Mesendoderm (in vitro differentiated cells): Measurements from ENCODE around the gene CLSTN3.

ENCODE experiments used
- DNase-seq: peaks from one replicate; pipeline ENCODE4 v3.0.0; 2013
- H2AK5ac ChIP-seq: 2 replicates; pipeline ENCODE4 v1.6.1; 2013; ENCODE audit warnings: low read length, inconsistent platforms
- H2BK120ac ChIP-seq: 2 replicates; pipeline ENCODE4 v1.6.1; 2013; ENCODE audit warnings: low read depth, mild to moderate bottlenecking, low read length, moderate library complexity, mixed read lengths
- H2BK15ac ChIP-seq: replicated peaks from 2 replicates; pipeline ENCODE4 v1.6.1; 2013; ENCODE audit warnings: low read depth, mild to moderate bottlenecking, moderate library complexity
- H2BK5ac ChIP-seq: 2 replicates; pipeline ENCODE4 v1.6.1; 2013; ENCODE audit warnings: low read length, inconsistent platforms
- H3K18ac ChIP-seq: 2 replicates; pipeline ENCODE4 v1.6.1; 2013; ENCODE audit warnings: mild to moderate bottlenecking, low read length, mixed read lengths
- H3K23ac ChIP-seq: one replicate; pipeline ENCODE4 v1.6.1; 2013; ENCODE audit warnings: low read length
- H3K27ac ChIP-seq: 2 replicates; pipeline ENCODE4 v1.5.1; 2013; ENCODE audit warnings: low read depth, mild to moderate bottlenecking, inconsistent platforms, low read length, moderate library complexity
- H3K27me3 ChIP-seq: 2 replicates; pipeline ENCODE4 v1.6.1; 2013; ENCODE audit warnings: low read length, control low read depth, mild to moderate bottlenecking, inconsistent platforms; ENCODE audit not compliant: insufficient read depth, poor library complexity
- H3K36me3 ChIP-seq: 2 replicates; pipeline ENCODE4 v1.6.1; 2013; ENCODE audit warnings: low read length, inconsistent platforms; ENCODE audit not compliant: control insufficient read depth, insufficient read depth
- H3K4ac ChIP-seq: one replicate; pipeline ENCODE4 v1.6.1; 2013; ENCODE audit warnings: low read depth, mild to moderate bottlenecking, low read length, moderate library complexity
- H3K4me1 ChIP-seq: 2 replicates; pipeline ENCODE4 v1.6.1; 2013; ENCODE audit warnings: low read depth, low read length, inconsistent platforms; ENCODE audit not compliant: control insufficient read depth
- H3K4me2 ChIP-seq: 2 replicates; pipeline ENCODE4 v1.6.1; 2013; ENCODE audit warnings: low read length
- H3K4me3 ChIP-seq: 2 replicates; pipeline ENCODE4 v1.5.1; 2013; ENCODE audit warnings: mild to moderate bottlenecking, low read length
- H3K56ac ChIP-seq: one replicate; pipeline ENCODE4 v1.6.1; 2013; ENCODE audit warnings: low read length
- H3K79me1 ChIP-seq: 2 replicates; pipeline ENCODE4 v1.6.1; 2013; ENCODE audit warnings: low read length, inconsistent platforms
- H3K79me2 ChIP-seq: 2 replicates; pipeline ENCODE4 v1.6.1; 2013; ENCODE audit warnings: mild to moderate bottlenecking, low read length; ENCODE audit not compliant: control insufficient read depth, insufficient read depth
- H3K9ac ChIP-seq: 2 replicates; pipeline ENCODE4 v1.6.1; 2013; ENCODE audit warnings: low read length, inconsistent platforms
- H4K5ac ChIP-seq: one replicate; pipeline ENCODE4 v1.6.1; 2013; ENCODE audit warnings: low read length
- H4K8ac ChIP-seq: one replicate; pipeline ENCODE4 v1.6.1; 2013; ENCODE audit warnings: low read depth, mild to moderate bottlenecking, control low read depth, low read length, moderate library complexity
- WGBS: extraction: QIAGEN DNeasy Blood & Tissue Kit; methylation state at CpG from one replicate; pipeline ENCODE4 v1.1.7; 2013; ENCODE audit warnings: low lambda C conversion rate, missing lambda C conversion rate; ENCODE audit not compliant: insufficient coverage; ENCODE audit errors: extremely low coverage; 5-methylcytosine and 5-hydroxymethylcytosine counted together

The CLSTN3 gene

GRCh38 chr12:7136676-7137075, 6.5 kb downstream of the CLSTN3 start:
- WGBS = no CpG with 5 or more reads among the region's 3 CpGs
- H3K27me3 ChIP-seq = no peaks in the 10 kb centered on the region
- H3K18ac ChIP-seq = no peak overlapping the region
- H3K79me1 ChIP-seq = no peaks in the 10 kb centered on the region
- H3K4me2 ChIP-seq = no peak overlapping the region
- H3K23ac ChIP-seq = no peak overlapping the region
- H2AK5ac ChIP-seq = no peak overlapping the region
- H4K5ac ChIP-seq = no peak overlapping the region
- H3K4ac ChIP-seq = no peak overlapping the region
- peaks cover under 1% of the 10 kb centered on the region for H3K4me1 ChIP-seq
- no peak overlapping the region for H2BK5ac ChIP-seq
- H3K36me3 ChIP-seq = peaks cover 2% of the 10 kb centered on the region
- no peak overlapping the region for H3K27ac ChIP-seq
- H3K56ac ChIP-seq = no peak overlapping the region
- H4K8ac ChIP-seq = no peak overlapping the region
- no peak for DNase-seq
- H3K9ac ChIP-seq = no peak overlapping the region
- no peak overlapping the region for H2BK15ac ChIP-seq
- H3K79me2 ChIP-seq = no peaks in the 10 kb centered on the region
- H3K4me3 ChIP-seq = no peak overlapping the region
- no peak overlapping the region for H2BK120ac ChIP-seq

- Histone ChIP-seq H3K9ac (no peak overlapping the region), H3K36me3 (peaks cover 2% of the 10 kb centered on the region), H2BK120ac (no peak overlapping the region), H2BK5ac (no peak overlapping the region), H3K79me2 (no peaks in the 10 kb centered on the region), H4K5ac (no peak overlapping the region), H4K8ac (no peak overlapping the region), H3K4me3 (no peak overlapping the region), H3K79me1 (no peaks in the 10 kb centered on the region), H3K18ac (no peak overlapping the region), H3K4me2 (no peak overlapping the region), H3K27me3 (no peaks in the 10 kb centered on the region), H2AK5ac (no peak overlapping the region), H3K4me1 (no peaks in the 10 kb centered on the region), H3K4ac (no peak overlapping the region), H2BK15ac (no peak overlapping the region), H3K27ac (no peak overlapping the region), H3K56ac (no peak overlapping the region), H3K23ac (no peak overlapping the region)
- no CpG with 5 or more reads among the region's 4 CpGs for WGBS
- DNase-seq = no peak
Measured at GRCh38 chr12:7137908-7138307, 7.7 kb downstream of the CLSTN3 start.

GRCh38 chr12:7139200-7139599, 9.0 kb downstream of the CLSTN3 start:
- no peak overlapping the region for H3K27ac ChIP-seq
- no peak overlapping the region for H3K18ac ChIP-seq
- no peaks in the 10 kb centered on the region for H3K4me1 ChIP-seq
- H2BK120ac ChIP-seq = no peak overlapping the region
- H4K8ac ChIP-seq = no peak overlapping the region
- H3K4me2 ChIP-seq = no peak overlapping the region
- no CpG with 5 or more reads among the region's 2 CpGs for WGBS
- no peak overlapping the region for H2BK5ac ChIP-seq
- no peaks in the 10 kb centered on the region for H3K79me2 ChIP-seq
- H3K4me3 ChIP-seq = no peak overlapping the region
- H3K4ac ChIP-seq = no peak overlapping the region
- no peak overlapping the region for H2BK15ac ChIP-seq
- no peak overlapping the region for H3K9ac ChIP-seq
- H3K23ac ChIP-seq = no peak overlapping the region
- H4K5ac ChIP-seq = no peak overlapping the region
- no peaks in the 10 kb centered on the region for H3K27me3 ChIP-seq
- DNase-seq = no peak
- H2AK5ac ChIP-seq = no peak overlapping the region
- H3K36me3 ChIP-seq = peaks cover 2% of the 10 kb centered on the region
- no peaks in the 10 kb centered on the region for H3K79me1 ChIP-seq
- H3K56ac ChIP-seq = no peak overlapping the region

GRCh38 chr12:7141351-7142005, 11.3 kb downstream of the CLSTN3 start:
- H3K4me1 ChIP-seq = no peaks in the 10 kb centered on the region
- H4K8ac ChIP-seq = no peak overlapping the region
- H3K9ac ChIP-seq = no peak overlapping the region
- WGBS = no CpG with 5 or more reads among the region's 7 CpGs
- H2BK5ac ChIP-seq = no peak overlapping the region
- no peak overlapping the region for H3K27ac ChIP-seq
- no peak overlapping the region for H3K18ac ChIP-seq
- no peak overlapping the region for H2AK5ac ChIP-seq
- H2BK120ac ChIP-seq = no peak overlapping the region
- H2BK15ac ChIP-seq = no peak overlapping the region
- no peak overlapping the region for H3K23ac ChIP-seq
- H3K79me2 ChIP-seq = no peaks in the 10 kb centered on the region
- H3K36me3 ChIP-seq = no peaks in the 10 kb centered on the region
- H3K4me2 ChIP-seq = no peak overlapping the region
- H3K79me1 ChIP-seq = no peaks in the 10 kb centered on the region
- H3K27me3 ChIP-seq = no peaks in the 10 kb centered on the region
- H3K4me3 ChIP-seq = no peak overlapping the region
- H4K5ac ChIP-seq = no peak overlapping the region
- H3K56ac ChIP-seq = no peak overlapping the region
- no peak for DNase-seq
- H3K4ac ChIP-seq = no peak overlapping the region

GRCh38 chr12:7142056-7142644, 12.0 kb downstream of the CLSTN3 start:
- Histone ChIP-seq H3K4me1 (no peaks in the 10 kb centered on the region), H3K36me3 (no peaks in the 10 kb centered on the region), H3K79me2 (no peaks in the 10 kb centered on the region), H3K9ac (no peak overlapping the region), H2BK15ac (no peak overlapping the region), H3K4me3 (no peak overlapping the region), H4K5ac (no peak overlapping the region), H3K79me1 (no peaks in the 10 kb centered on the region), H3K27me3 (no peaks in the 10 kb centered on the region), H3K4me2 (no peak overlapping the region), H2BK5ac (no peak overlapping the region), H2AK5ac (no peak overlapping the region), H2BK120ac (no peak overlapping the region), H3K4ac (no peak overlapping the region), H3K56ac (no peak overlapping the region), H4K8ac (no peak overlapping the region), H3K18ac (no peak overlapping the region), H3K23ac (no peak overlapping the region), H3K27ac (no peak overlapping the region)
- peak; percentile 76 for DNase-seq
- WGBS = no CpG with 5 or more reads among the region's 5 CpGs
